Measurements from ENCODE around the gene ACTN3. TPM values are rescaled to one million over a fixed set of nuclear protein-coding genes. Genes with fewer than 3 reads are reported as not detected.
"Not testable (repeated sequence)": the region's sequence is repeated elsewhere in the genome, so short reads cannot be mapped to it uniquely, and the experiment has no call there.

The ACTN3 gene
- total RNA-seq, 4 donors from 2014 or later, result not detected

GRCh38 chr11:66581261-66581660 lies 34.6 kb downstream of the ACTN3 start:
- intact Hi-C loops (cut with DNase I), result loop anchor here (5.0 kb wide), 1 partner anchor 96 kb away; the partner anchor contains the start of gene RBM4B
- 73 to 88% methylated on average over 3 of the region's 3 CpGs for WGBS, 2 donors
- Histone ChIP-seq H3K27ac (no peak overlapping the region), H3K9me3 (peaks cover 0 to 11% (median 10%) of the 10 kb centered on the region in 3 donors), H3K36me3 (no peaks in the 10 kb centered on the region), H3K4me3 (no peak overlapping the region), H3K27me3 (no peaks in the 10 kb centered on the region), H3K4me1 (peaks cover 0 to 7% (median 0%) of the 10 kb centered on the region in 3 donors)
- no peak for TF ChIP-seq CTCF (IDR thresholded peaks at IDR 0.05)
- no peak for TF ChIP-seq POLR2A (IDR thresholded peaks at IDR 0.05)
- DNase-seq, result no peak

GRCh38 chr11:66582565-66583147 lies 36.0 kb downstream of the ACTN3 start:
- DNase-seq, H3K27ac ChIP-seq, H3K36me3 ChIP-seq, H3K4me1 ChIP-seq, H3K4me3 ChIP-seq, H3K27me3 ChIP-seq: not testable (repeated sequence)
- intact Hi-C loops (cut with DNase I), result loop anchor here (5.0 kb wide), 1 partner anchor 95 kb away; the partner anchor contains the start of gene RBM4B
- 69 to 77% methylated on average over 2 to 3 of the region's 3 CpGs for WGBS, 2 donors
- peaks cover 0 to 11% (median 10%) of the 10 kb centered on the region in 3 donors for H3K9me3 ChIP-seq

GRCh38 chr11:66585447-66585846 lies 38.7 kb downstream of the ACTN3 start:
- intact Hi-C loops (cut with DNase I); H3K27me3 ChIP-seq; H3K4me3 ChIP-seq; H3K4me1 ChIP-seq; DNase-seq; H3K27ac ChIP-seq; H3K36me3 ChIP-seq: not testable (repeated sequence)
- peaks cover 0 to 11% (median 10%) of the 10 kb centered on the region in 3 donors for H3K9me3 ChIP-seq
- WGBS, 2 donors, result 82 to 92% methylated on average over 1 of the region's 1 CpG

- Histone ChIP-seq H3K27ac (no peak overlapping the region), H3K4me1 (no peaks in the 10 kb centered on the region), H3K36me3 (no peaks in the 10 kb centered on the region), H3K4me3 (no peak overlapping the region), H3K9me3 (peaks cover 0 to 11% (median 10%) of the 10 kb centered on the region in 3 donors), H3K27me3 (no peaks in the 10 kb centered on the region)
- WGBS, 2 donors, result 19 to 60% methylated on average over 2 of the region's 2 CpGs
- DNase-seq, result no peak
- no peak for TF ChIP-seq POLR2A (IDR thresholded peaks at IDR 0.05)
- no peak for TF ChIP-seq CTCF (IDR thresholded peaks at IDR 0.05)
- intact Hi-C loops (cut with DNase I), result no loop called here
Measured at GRCh38 chr11:66586136-66586535, 39.4 kb downstream of the ACTN3 start.

- intact Hi-C loops (cut with DNase I); H3K36me3 ChIP-seq; H3K4me3 ChIP-seq; H3K27me3 ChIP-seq; H3K27ac ChIP-seq; H3K9me3 ChIP-seq; DNase-seq: not testable (repeated sequence)
- H3K4me1 ChIP-seq, result peaks cover 14 to 23% (median 18%) of the 10 kb centered on the region in 3 donors
- 58 to 74% methylated on average over 2 of the region's 2 CpGs for WGBS, 2 donors
Measured at GRCh38 chr11:66589315-66589714, 42.6 kb downstream of the ACTN3 start.

GRCh38 chr11:66589996-66590675 lies 43.4 kb downstream of the ACTN3 start:
- intact Hi-C loops (cut with DNase I), result no loop called here
- no peak for TF ChIP-seq POLR2A (IDR thresholded peaks at IDR 0.05)
- no peak for TF ChIP-seq CTCF (IDR thresholded peaks at IDR 0.05)
- no peak overlapping the region for H3K4me3 ChIP-seq
- H3K27me3 ChIP-seq, result no peaks in the 10 kb centered on the region
- peaks cover 18 to 31% (median 22%) of the 10 kb centered on the region in 3 donors for H3K4me1 ChIP-seq
- no peak overlapping the region for H3K27ac ChIP-seq
- 97 to 98% methylated on average over 5 to 7 of the region's 7 CpGs for WGBS, 2 donors
- no peak for DNase-seq
- H3K9me3 ChIP-seq, result no peaks in the 10 kb centered on the region
- no peaks in the 10 kb centered on the region for H3K36me3 ChIP-seq
